Stimulated activated CD8-positive, alpha-beta memory T cell treated with anti-CD3 and anti-CD28 coated beads, Interleukin-12 subunit alpha, Interleukin-12 subunit beta, amount 100 ng/mL, for 24 hours (primary cell): ENCODE results near the gene TSPEAR.
"Not testable (repeated sequence)": the region's sequence is repeated elsewhere in the genome, so short reads cannot be mapped to it uniquely, and the experiment has no call there.

Source experiments
- DNase-seq: peaks from one replicate; pipeline ENCODE4 v3.0.0-alpha.2; 2020; ENCODE audit errors: extremely low read depth

The TSPEAR gene

DNA sequence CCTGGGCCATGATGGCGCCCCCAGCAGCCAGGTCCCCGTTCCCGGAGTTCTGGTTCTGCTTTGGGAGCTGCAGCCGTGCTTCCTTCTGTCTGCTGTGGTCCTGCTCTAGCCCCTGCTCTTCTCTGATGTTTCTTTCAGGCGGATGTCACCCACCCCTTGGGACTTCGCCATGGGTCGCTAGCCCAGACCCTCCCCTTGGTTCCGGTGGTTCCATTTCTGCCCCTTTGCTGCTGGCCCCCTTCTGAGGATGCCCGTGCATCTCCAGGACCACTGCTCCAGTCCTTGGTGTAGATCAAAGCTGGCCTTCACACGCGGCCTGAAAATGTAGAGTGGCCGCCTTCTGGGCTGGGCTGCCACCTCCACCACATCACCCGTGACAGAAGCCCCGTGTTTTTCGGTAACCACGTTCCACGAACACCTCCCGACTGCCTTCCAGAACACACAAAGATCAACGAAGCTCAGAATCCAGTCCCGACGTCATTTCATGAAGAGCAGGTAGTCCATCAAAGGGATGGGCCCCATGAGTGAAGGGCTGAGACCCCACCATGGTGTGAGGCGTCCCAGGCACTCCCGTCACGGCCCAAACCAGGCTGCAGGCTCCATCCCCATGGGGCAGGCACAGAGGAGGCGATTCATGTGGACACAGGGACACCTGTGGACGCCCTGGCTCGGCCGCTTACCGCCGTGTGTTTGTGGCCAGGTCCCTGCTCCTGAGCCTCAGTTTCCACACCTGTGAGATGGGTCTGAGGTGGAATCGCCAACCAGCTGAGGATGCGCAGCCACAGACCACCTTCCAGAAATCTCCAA, 195.8 kb downstream of the TSPEAR start:
- no peak for DNase-seq

DNA sequence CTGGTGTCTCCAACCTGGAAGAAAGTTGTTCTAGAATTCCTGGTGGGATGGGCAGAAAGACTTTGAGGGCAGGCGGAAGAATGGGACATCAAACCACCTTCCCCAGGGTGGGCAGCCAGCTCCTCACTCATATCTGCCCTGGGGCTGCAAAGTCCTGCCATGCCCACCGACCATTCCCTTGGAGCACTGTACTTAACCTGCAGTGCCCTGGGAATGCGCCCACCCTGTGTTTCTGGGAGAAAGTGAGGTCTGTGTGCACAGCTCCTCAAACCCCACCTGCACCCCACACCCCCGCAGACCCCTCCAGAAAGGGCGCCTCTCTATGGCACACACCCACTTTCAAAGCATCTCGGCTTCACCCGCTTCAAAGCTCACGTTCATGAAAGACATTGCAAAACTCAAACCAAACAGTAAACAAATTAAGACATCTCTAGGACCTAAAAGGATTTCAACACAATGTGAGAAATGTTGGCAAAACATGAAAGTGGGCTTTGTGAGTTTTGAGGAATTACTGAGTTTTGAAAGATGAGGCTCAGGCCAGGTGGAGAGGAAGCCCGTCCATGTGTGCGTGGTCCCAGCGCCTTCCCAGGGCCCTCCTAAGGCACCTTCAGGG, 196.5 kb downstream of the TSPEAR start:
- no peak for DNase-seq

DNA sequence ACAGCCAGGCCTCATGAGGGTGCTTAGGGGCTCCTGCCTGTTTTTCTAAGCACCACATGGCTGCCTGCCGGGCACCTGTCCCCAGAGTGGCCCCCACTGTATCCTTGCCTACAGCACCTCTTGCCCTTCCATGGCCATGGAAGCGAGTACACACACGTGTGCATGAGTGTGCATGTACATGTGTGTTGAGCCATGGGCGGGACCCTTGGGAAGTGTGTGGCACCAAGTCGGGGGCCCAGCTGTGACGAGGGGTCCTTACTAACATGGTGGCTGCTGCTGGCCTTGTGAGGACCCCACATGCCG, 197.2 kb downstream of the TSPEAR start:
- DNase-seq = no peak

DNA sequence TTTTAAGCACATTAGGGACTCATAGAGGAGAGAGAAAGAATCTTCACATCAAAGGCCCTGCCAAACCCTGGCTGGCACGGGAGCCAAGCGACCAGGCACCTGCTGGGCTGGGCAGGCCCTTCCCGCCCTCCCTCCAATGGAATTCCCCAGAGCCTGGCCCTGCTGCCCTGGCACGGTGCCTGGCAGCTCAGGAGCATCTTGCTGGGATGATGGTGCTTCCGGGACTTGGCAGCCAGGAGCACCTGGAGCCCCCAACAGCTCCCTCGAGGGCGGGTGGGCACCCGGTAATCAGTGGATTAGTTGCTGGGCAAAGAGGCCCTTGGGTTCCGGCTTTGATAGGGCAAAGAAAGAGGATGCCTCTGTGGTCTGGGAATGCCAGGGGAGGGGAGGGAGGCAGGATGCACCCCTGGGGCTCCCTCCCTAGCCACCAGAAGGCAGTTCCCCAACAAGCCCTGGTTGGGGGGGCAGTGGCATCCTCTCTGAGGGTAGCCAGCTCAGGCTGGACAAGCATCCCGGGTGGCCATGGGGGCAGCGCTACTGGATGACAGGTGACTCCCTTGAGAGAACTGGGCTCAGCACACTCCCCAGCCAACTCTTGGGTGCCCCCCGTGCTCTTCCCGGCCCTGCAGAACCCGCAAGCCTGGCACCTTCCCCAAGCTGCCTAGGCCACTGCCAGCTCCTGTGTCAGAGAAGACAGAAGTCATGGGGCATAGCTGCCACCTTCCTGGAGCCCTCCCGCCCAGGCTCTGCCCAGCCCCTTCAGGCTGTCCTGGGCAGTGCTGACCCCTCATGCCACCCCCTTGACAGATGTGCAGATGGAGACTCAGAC, 197.8 kb downstream of the TSPEAR start:
- DNase-seq = no peak

DNA sequence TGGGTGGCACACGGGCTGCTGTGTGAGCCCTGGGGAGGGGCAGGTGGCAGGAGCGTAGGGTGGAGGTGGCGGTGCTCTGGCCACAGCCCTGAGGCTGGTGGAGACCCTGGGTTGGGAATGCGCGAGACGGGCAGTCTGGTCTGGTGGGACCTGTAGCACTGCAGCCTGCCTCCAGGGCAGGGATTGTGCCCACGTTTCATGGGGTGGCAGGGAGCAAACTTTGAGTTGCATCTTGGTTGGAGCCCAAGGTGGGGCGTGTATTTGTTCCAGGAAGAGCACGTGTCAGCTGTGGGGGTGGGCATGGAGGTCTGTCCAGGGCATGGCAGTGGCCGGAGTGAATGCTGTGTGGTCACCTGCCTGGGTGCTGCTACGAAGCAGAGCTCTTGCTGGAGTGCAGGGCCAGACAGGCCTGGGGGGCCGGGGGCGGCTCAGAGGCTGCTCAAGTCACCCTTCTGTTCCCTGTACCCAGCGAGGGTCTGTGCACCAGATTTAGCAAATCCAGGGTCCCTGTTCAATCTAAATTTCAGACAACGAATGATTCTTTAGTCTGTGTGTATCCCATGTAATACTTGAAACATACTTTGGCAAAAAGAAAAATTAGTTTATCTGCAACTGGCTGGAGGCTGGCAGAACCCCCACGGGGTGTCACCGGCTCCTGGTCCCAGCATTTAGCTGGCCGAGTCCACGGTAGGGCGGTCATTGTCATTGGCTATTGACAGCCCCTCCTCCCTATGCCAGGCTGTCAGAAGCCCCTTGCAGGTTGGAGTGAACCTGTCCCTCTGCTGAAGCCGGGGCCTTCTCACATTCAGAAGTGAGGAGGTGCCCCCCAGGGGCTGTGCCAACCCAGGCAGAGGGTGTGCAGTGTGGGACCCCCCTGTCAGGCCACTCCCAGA, 198.6 kb downstream of the TSPEAR start:
- no peak for DNase-seq

DNA sequence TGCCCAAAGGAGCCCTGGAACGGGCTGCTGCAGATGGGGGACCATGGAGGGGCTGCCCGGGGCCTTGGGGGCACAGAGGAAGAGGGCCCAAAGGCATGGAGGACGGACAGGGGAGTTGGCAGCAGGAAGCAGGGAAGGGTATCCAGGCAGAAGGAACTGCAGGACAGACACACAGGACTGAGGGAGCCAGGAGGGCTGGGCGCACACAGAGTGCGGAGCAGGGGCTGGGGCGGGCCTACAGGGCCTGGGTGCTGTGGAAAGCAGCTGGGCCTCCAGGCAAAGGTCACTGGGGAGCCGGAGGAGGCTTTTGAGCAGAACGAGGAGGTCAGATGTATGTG, 199.5 kb downstream of the TSPEAR start:
- no peak for DNase-seq

DNA sequence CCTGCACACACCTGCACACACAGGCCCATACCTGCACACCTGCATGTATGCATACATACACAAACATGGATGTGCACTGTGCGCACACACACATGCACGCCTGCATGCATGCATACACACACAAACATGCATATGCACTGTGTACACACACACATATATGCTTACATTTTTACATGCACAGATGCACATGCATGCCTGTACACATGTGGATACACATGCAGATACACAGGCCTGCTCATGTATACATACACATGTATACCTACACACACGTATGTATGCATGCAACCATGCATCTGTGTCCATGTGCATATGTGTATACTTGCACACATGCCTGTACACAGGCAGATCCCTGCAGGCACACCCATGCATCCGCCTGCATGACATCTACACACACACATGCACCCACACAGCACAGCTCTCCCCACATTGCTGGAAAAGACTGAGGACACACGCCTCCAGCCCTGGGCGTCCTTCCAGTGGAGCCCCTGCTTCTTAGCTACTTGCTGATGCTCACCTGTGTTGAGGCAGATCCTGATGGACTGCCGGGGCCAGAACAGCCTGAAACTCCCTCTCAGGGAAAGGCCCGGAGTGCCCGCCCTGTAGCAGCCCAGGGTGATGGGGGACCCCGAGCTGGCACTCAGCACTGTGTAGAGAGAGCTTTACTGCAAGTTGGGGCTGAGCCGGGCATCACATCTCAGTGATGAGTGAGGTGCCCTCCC, 200.0 kb downstream of the TSPEAR start:
- no peak for DNase-seq

DNA sequence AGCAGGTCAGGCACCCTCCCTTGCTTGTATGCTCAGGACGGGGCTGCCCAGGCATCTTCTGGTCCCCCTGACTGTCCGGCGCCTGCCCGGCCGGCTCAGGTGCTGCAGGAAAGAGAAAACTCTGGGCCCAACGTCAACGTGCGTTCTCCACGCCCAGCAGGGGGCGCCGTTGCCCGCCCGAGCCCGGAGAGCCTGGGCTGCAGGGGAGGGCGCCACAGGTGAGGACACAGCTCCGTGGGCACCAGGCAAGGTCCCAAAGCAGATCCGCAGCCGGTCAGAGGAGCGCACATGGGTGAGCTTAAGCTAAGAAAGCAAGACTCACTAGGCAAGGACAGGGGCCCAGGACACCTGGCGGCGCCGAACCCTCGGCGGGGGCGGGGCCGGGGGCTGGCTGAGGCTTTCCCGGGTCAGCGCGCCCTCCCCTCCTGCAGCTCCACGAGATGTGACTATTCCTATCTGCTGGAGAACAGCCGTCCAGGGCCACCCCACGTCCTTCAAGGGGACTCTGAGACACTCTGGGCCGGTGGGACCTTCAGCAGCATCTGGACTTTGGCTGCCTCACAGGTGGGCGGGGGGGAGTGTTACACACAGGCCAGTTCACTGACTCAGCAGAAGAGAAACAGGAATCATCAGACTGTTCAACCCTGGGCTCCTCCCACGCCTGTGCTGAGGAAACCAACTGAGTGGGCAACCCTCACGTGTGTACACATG, 200.7 kb downstream of the TSPEAR start:
- peak; percentile 31 for DNase-seq

DNA sequence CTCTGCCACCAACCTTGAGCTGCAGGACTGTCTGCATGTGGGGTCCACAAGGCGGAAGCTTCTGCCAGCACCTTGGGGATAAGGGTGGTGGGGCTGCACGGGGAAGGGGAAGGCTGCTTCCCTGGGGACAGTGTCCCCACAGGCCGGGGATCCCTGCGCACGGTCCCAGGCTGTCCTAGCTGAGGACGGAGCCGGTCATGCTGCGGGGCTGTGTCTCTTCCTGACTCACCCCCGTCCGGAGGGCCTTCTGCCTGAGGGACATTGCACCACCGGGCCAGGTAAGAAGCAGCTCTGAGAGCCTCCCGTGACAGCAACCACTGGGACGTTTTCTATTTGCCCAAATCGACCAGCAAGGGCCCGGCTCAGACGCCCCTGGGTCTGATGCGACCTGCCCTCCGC, 201.3 kb downstream of the TSPEAR start:
- DNase-seq = no peak

DNA sequence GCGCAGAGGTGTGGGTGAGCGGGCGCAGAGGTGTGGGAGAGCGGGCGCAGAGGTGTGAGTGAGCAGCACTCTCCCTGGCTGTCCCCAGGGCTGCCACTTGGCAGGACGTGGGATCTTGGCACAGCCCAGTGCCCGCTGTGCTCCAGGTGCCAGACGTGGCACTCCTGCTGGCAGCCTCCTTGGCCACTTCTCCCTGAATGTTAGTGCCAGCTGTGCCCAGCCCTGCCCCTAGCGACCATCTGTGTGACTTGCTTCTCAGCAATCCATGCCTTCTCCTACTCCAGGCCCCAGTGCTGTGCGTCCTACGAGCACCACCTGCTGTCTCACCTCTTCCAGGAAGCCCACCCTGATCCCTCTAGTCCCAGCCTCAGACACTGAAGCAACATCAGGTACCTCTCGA, 201.8 kb downstream of the TSPEAR start:
- DNase-seq = no peak

DNA sequence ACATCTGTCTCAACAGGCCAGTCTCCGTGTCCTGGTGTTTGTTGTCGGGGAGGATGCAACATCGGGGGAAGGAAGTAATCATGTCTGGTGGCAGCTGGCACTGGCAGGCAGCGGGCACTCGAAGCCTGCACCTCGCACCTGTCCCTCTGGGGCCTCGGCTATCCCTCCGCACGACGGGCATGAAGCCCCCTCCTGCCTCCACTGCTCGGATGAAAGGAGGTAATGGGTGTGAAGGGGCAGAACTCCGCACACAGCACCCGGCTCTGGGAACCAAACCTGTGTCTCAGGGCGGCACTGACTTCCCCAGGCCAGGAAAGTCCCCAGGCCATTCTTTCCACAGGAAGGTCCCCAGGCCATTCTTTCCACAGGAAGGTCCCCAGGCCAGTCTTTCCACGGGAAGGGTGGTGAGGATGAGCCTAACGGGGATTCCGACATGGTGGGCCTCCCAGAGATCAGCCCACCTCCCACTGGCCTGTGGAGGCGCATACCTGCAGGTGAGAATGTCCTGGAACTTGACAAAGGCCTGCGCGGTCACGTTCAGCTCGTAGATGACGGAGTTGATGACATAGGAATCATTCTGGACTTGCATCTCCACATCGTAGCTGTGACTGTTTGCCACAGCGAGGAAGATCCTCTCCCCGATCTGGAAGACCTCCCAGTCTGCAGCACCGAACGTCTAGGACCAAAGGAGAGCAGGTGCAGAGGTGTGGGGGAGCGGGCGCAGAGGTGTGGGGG, 202.5 kb downstream of the TSPEAR start:
- DNase-seq = no peak

DNA sequence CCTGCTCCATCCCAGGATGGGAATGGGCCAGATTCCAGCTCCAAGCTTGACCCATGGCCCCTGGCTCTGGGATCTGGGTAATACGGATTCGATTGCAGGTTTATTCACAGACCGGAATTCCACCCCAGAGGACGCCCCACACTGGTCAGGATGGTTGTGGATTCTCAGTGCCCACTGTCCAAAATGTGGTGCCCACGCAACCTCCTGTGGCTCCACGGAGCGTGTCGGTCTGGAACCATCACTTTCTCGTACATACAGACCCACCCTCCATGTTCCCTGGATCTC, 203.0 kb downstream of the TSPEAR start:
- DNase-seq = no peak

DNA sequence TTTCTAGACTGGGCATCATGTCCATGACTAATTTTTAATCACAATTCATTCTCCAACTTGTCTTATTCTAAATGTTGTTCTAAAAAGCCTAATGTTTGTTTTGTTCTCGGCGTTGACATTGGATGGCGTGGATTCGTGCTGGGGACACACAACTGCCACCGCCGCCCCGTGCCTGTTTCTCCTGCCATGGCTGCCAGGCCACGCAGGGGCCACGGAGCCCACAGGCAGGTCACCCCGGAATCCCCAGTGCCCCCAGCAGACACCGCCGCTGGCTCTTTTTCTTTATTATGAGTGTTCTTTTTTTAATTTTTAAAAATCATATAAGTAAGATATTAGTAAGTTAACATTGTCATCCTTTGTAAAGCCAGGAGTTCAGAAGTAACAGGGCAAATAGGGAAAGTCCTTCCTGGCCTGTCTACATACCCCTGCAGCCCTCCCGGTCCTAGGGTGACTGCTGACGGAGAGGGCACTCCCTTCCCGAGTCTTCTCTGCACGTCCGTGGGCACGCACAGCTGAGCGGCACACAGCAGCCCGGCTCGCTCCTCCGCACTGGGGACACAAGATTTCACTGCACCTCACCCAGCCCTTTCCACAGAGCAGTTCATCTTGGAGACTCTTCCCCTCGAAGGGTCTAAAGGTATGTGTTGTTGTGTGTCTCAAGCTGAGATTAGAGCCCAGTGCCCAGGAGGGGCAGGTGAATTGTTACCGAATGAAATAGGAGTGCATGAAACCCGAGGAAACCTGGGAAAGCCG, 203.5 kb downstream of the TSPEAR start:
- no peak for DNase-seq

DNA sequence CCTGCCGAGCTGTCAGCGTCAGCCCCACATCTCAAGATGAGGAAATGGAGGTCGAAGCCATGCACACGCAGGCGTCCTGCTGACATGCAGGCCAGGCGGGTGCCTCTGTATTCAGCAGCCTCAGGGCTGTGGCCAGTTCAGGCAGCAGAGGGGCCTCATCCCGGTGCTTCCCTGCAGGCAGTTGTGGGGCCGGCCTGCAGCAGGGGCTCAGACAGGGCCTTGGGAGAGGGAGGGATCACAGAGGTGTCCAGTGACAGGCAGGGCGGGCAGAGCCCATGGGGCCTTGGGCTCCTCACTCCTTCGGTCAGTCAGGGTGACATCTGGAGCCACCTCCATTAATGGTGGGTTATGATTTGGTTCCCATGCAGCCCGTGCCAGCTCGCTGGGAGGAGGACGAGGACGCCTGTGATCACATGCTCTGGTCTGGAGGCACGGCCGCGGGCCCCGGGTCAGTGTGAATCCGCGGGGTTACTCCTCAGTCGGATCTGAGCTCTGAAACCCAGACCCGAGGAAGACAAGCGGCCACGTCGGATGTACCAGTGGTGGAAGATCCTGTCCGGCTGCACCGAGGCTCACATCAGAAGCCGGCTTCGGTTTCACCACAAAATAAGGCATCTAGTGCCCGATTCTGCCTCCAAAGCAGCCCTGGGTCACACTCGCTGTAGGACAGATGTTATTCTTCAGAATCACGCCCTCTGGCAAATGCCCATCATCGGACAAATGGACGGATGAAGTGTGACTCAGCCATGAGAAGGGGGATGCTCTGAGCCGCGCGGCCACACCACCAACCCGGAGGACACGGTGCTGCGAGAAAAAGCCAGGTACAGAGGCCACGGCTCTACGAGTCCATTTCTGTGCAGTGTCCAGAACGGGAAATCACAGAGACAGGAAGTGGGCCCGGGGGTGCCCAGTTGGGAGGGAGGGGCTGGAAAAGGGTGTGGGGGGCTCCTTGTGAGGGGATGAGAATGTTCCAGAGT, 204.8 kb downstream of the TSPEAR start:
- no peak for DNase-seq

DNA sequence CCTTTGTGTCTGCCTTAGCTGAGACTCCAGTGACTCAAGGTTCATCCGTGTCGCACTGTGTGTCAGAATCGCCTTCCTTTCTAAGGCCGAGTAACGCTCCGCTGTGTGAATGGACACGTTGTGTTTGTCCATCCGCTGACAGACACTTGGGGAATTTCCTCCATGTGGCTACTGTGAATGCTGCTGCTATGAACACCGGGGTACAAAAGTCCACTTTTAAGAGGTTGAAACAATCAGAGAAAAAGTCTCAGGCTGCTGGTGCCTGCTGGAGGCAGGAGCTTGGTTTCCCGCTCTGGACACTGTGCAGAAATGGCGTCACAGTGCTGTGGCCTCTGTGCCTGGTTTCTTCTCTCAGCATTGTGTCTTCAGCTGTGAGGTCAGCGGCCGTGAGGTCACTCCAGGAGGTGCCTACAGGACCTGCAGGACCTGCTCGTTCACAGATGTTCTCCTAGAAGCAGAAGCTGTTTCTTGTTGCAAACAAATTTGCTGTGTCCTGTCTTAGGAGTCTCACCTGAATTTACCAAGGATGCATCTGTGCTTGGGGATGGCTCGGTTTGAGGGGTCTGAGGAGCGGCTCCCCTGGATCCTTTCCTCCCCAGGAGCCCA, 205.6 kb downstream of the TSPEAR start:
- no peak for DNase-seq

DNA sequence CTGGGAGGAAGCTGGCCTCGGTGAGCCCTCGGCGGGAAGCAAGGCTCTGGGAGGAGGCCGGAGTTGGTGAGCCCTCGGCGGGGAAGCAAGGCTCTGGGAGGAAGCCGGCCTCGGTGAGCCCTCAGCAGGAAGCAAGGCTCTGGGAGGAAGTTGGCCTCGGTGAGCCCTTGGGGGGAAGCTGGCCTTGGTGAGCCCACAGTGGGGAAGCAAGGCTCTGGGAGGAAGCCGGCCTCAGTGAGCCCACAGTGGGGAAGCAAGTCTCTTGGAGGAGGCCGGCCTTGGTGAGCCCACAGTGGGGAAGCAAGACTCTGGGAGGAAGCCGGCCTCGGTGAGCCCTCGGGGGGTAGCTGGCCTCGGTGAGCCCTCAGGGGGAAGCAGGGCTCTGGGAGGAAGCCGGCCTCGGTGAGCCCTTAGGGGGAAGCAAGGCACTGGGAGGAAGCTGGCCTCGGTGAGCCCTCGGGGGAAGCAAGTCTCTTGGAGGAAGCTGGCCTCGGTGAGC, 207.4 kb downstream of the TSPEAR start:
- no peak for DNase-seq

DNA sequence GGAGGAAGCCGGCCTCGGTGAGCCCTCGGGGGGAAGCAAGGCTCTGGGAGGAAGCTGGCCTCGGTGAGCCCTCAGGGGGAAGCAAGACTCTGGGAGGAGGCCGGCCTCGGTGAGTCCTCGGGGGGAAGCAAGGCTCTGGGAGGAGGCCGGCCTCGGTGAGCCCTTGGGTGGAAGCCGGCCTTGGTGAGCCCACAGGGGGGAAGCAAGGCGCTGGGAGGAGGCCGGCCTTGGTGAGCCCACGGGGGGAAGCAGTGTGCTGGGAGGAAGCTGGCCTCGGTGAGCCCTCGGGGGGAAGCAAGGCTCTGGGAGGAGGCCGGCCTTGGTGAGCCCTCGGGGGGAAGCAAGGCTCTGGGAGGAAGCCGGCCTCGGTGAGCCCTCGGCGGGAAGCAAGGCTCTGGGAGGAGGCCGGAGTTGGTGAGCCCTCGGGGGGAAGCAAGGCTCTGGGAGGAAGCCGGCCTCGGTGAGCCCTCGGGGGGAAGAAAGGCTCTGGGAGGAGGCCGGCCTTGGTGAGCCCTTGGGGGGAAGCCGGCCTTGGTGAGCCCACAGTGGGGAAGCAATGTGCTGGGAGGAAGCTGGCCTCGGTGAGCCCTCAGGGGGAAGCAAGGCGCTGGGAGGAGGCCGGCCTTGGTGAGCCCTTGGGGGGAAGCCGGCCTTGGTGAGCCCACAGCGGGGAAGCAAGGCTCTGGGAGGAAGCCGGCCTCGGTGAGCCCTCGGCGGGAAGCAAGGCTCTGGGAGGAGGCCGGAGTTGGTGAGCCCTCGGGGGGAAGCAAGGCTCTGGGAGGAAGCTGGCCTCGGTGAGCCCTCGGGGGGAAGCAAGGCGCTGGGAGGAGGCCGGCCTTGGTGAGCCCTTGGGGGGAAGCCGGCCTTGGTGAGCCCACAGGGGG, 208.1 kb downstream of the TSPEAR start:
- not testable (repeated sequence) for DNase-seq
